ENCODE measurements around the gene IKZF2.

GRCh38 chr2:213001297-213001910 lies 150.0 kb downstream of the IKZF2 start:
- TF ChIP-seq CTCF (IDR thresholded peaks at IDR 0.05) (no peak), EP300 (IDR thresholded peaks at IDR 0.05) (no peak), POLR2A (IDR thresholded peaks at IDR 0.05) (no peak), POLR2AphosphoS5 (IDR thresholded peaks at IDR 0.05) (no peak)
